Activated naive CD4-positive, alpha-beta T cell treated with anti-CD3 and anti-CD28 coated beads, Interleukin-2, amount 50 U/mL, for 72 hours (primary cell): ENCODE data around the gene COL18A1. TPM values are rescaled to one million over a fixed set of nuclear protein-coding genes. Genes with fewer than 3 reads are reported as not detected.

Experiments used
- ATAC-seq, 2 donors: fragments of 150-1000 bp; cut with Tn5 transposase; 2 replicates each; pipeline ENCODE4 v1.10.0; 2021; ENCODE audit warnings: mild to moderate bottlenecking in 2 of 2, moderate library complexity in 2 of 2
- DNase-seq, 2 donors: peaks; one replicate each; pipeline ENCODE4 v3.0.0; 2021 to 2022; ENCODE audit warnings: low spot score in 2 of 2
- H3K27ac Mint-ChIP-seq, 2 donors: one replicate each; pipeline ENCODE4 v1.8.0; 2022; ENCODE audit warnings: mild to moderate bottlenecking in 2 of 2, mixed read lengths in 2 of 2
- H3K36me3 Mint-ChIP-seq, 2 donors: one replicate each; pipeline ENCODE4 v1.8.0; 2022; ENCODE audit warnings: mixed read lengths in 2 of 2
- H3K9me3 Mint-ChIP-seq, 2 donors: one replicate each; pipeline ENCODE4 v1.8.0; 2022; ENCODE audit warnings: mixed read lengths in 2 of 2
- total RNA-seq, 2 donors: library from RNA; stranded (reverse); gene quantifications; one replicate each; pipeline ENCODE4 v1.2.3, GENCODE V29; 2022

COL18A1 gene
- total RNA-seq, 2 donors from 2014 or later = 4.3 to 22.3 TPM

- DNase-seq (peak; percentile 68 to 85), ATAC-seq (peak; percentile 81 to 87)
- H3K27ac Mint-ChIP-seq = peak within 1 kb of the TSS in 1 of 2 donors; percentile 64
- no peaks in the 10 kb centered on the region for H3K36me3 Mint-ChIP-seq
- no peaks in the 10 kb centered on the region for H3K9me3 Mint-ChIP-seq
Observed at GRCh38 chr21:45542242-45542666, 137.3 kb downstream of the COL18A1 start, which contains the start of gene SLC19A1. TSS of gene SLC19A1 (minus strand) at chr21:45542440. CDS start at chr21:45537959, 4,481 bp downstream.

- Mint-ChIP-seq H3K9me3 (no peaks in the 10 kb centered on the region), H3K36me3 (no peaks in the 10 kb centered on the region), H3K27ac (no peak overlapping the region)
- DNase-seq (peak in 1 of 2 donors; percentile 63), ATAC-seq (no peak)
Observed at GRCh38 chr21:45542667-45543370, 137.9 kb downstream of the COL18A1 start.

GRCh38 chr21:45543371-45543709 is 138.4 kb downstream of the COL18A1 start:
- Mint-ChIP-seq H3K9me3 (no peaks in the 10 kb centered on the region), H3K36me3 (no peaks in the 10 kb centered on the region), H3K27ac (peak overlapping the region in 1 of 2 donors; percentile 72)
- ATAC-seq (no peak), DNase-seq (no peak)

- Mint-ChIP-seq H3K27ac (peak overlapping the region in 1 of 2 donors; percentile 72), H3K9me3 (no peaks in the 10 kb centered on the region), H3K36me3 (no peaks in the 10 kb centered on the region)
- DNase-seq (peak in 1 of 2 donors; percentile 53), ATAC-seq (no peak)
Observed at GRCh38 chr21:45543710-45544448, 138.9 kb downstream of the COL18A1 start.

GRCh38 chr21:45544449-45545235 is 139.7 kb downstream of the COL18A1 start:
- no peak for ATAC-seq
- DNase-seq = peak in 1 of 2 donors; percentile 52
- no peaks in the 10 kb centered on the region for H3K36me3 Mint-ChIP-seq
- no peaks in the 10 kb centered on the region for H3K9me3 Mint-ChIP-seq
- H3K27ac Mint-ChIP-seq = no peak overlapping the region

- DNase-seq = peak in 1 of 2 donors; percentile 46
- ATAC-seq = no peak
- no peaks in the 10 kb centered on the region for H3K36me3 Mint-ChIP-seq
- no peaks in the 10 kb centered on the region for H3K9me3 Mint-ChIP-seq
- no peak overlapping the region for H3K27ac Mint-ChIP-seq
Observed at GRCh38 chr21:45545236-45545570, 140.2 kb downstream of the COL18A1 start.

- Mint-ChIP-seq H3K27ac (no peak overlapping the region), H3K9me3 (no peaks in the 10 kb centered on the region), H3K36me3 (no peaks in the 10 kb centered on the region)
- ATAC-seq = no peak
- DNase-seq = peak in 1 of 2 donors; percentile 51
Observed at GRCh38 chr21:45545691-45546531, 140.9 kb downstream of the COL18A1 start.

- DNase-seq = peak in 1 of 2 donors; percentile 11
- Mint-ChIP-seq H3K36me3 (no peaks in the 10 kb centered on the region), H3K9me3 (no peaks in the 10 kb centered on the region), H3K27ac (no peak overlapping the region)
- no peak for ATAC-seq
Observed at GRCh38 chr21:45546636-45547544, 141.9 kb downstream of the COL18A1 start.

- Mint-ChIP-seq H3K9me3 (no peaks in the 10 kb centered on the region), H3K27ac (no peak overlapping the region), H3K36me3 (no peaks in the 10 kb centered on the region)
- ATAC-seq = no peak
- no peak for DNase-seq
Observed at GRCh38 chr21:45547545-45547900, 142.6 kb downstream of the COL18A1 start.

GRCh38 chr21:45548711-45549491 is 143.9 kb downstream of the COL18A1 start:
- Mint-ChIP-seq H3K36me3 (no peaks in the 10 kb centered on the region), H3K9me3 (no peaks in the 10 kb centered on the region), H3K27ac (peak overlapping the region; percentile 28 to 45)
- ATAC-seq (no peak), DNase-seq (no peak)

- Mint-ChIP-seq H3K36me3 (no peaks in the 10 kb centered on the region), H3K27ac (peak overlapping the region; percentile 98 to 100), H3K9me3 (no peaks in the 10 kb centered on the region)
- ATAC-seq = peak in 1 of 2 donors; percentile 3
- no peak for DNase-seq
Observed at GRCh38 chr21:45549626-45550463, 144.9 kb downstream of the COL18A1 start.

- Mint-ChIP-seq H3K36me3 (no peaks in the 10 kb centered on the region), H3K27ac (peak overlapping the region; percentile 98 to 100), H3K9me3 (no peaks in the 10 kb centered on the region)
- DNase-seq (peak in 1 of 2 donors; percentile 72), ATAC-seq (peak; percentile 52 to 73)
Observed at GRCh38 chr21:45550522-45551210, 145.7 kb downstream of the COL18A1 start.

- ATAC-seq (peak; percentile 69 to 77), DNase-seq (peak in 1 of 2 donors; percentile 55)
- Mint-ChIP-seq H3K27ac (peak overlapping the region; percentile 98 to 100), H3K9me3 (no peaks in the 10 kb centered on the region), H3K36me3 (no peaks in the 10 kb centered on the region)
Observed at GRCh38 chr21:45551316-45551715, 146.4 kb downstream of the COL18A1 start.
